DND-41 (cell line): Measurements from ENCODE around the gene SRF.

Source experiments
- CTCF ChIP-seq: IDR thresholded peaks from 2 replicates; pipeline ENCODE4 v1.5.1; 2012; ENCODE audit warnings: borderline replicate concordance, low read length, moderate library complexity, mild to moderate bottlenecking; ENCODE audit not compliant: poor library complexity, severe bottlenecking; ENCODE audit errors: extremely low read depth
- EZH2 ChIP-seq: IDR thresholded peaks from 3 replicates; pipeline ENCODE4 v1.6.1; 2012; ENCODE audit warnings: borderline replicate concordance, low read depth, mild to moderate bottlenecking, moderate library complexity, low read length, inconsistent platforms; ENCODE audit not compliant: severe bottlenecking

GRCh38 chr6:43193929-43194328 is 22.9 kb downstream of the SRF start:
- no peak for TF ChIP-seq CTCF
- TF ChIP-seq EZH2, result no peak
